Neuronal stem cell (in vitro differentiated cells): ENCODE data around the gene F13A1.

Source experiments
- DNase-seq: peaks from one replicate; pipeline ENCODE4 v3.0.0-alpha.2; 2013; ENCODE audit warnings: low spot score
- H2AFZ ChIP-seq: one replicate; pipeline ENCODE4 v1.6.1; 2013; ENCODE audit warnings: mild to moderate bottlenecking, low read length, inconsistent platforms
- H2AK5ac ChIP-seq: 2 replicates; pipeline ENCODE4 v1.6.1; 2013; ENCODE audit warnings: low read depth, mild to moderate bottlenecking, inconsistent platforms, low read length, moderate library complexity, mixed read lengths
- H2BK120ac ChIP-seq: 2 replicates; pipeline ENCODE4 v1.6.1; 2013; ENCODE audit warnings: low read depth, mild to moderate bottlenecking, inconsistent platforms, low read length, moderate library complexity, mixed read lengths
- H2BK12ac ChIP-seq: one replicate; pipeline ENCODE4 v1.6.1; 2013; ENCODE audit warnings: low read length, inconsistent platforms
- H2BK15ac ChIP-seq: 2 replicates; pipeline ENCODE4 v1.6.1; 2013; ENCODE audit warnings: mild to moderate bottlenecking, low read length, inconsistent platforms, mixed read lengths
- H2BK5ac ChIP-seq: one replicate; pipeline ENCODE4 v1.6.1; 2013; ENCODE audit warnings: inconsistent platforms, mild to moderate bottlenecking, low read length, moderate library complexity
- H3K14ac ChIP-seq: one replicate; pipeline ENCODE4 v1.6.1; 2013; ENCODE audit warnings: low read length, inconsistent platforms
- H3K18ac ChIP-seq: 2 replicates; pipeline ENCODE4 v1.6.1; 2013; ENCODE audit warnings: low read length, inconsistent platforms
- H3K23ac ChIP-seq: 2 replicates; pipeline ENCODE4 v1.6.1; 2013; ENCODE audit warnings: low read depth, mild to moderate bottlenecking, mixed read lengths, low read length, inconsistent platforms; ENCODE audit not compliant: poor library complexity
- H3K27ac ChIP-seq: replicated peaks from 3 replicates; pipeline ENCODE4 v1.5.1; 2013; ENCODE audit warnings: low read length, inconsistent platforms
- H3K27me3 ChIP-seq, 3 experiments: 2 replicates each; pipeline ENCODE4 v1.6.1; 2013; ENCODE audit warnings: low read length in 3 of 3, mild to moderate bottlenecking in 2 of 3, inconsistent platforms in 1 of 3, low read depth in 1 of 3, mixed read lengths in 1 of 3, moderate library complexity in 1 of 3; ENCODE audit not compliant: control insufficient read depth in 3 of 3, insufficient read depth in 3 of 3
- H3K36me3 ChIP-seq, 2 donors: replicated peaks in 1 of 2; 2 replicates each; pipeline ENCODE4 v1.6.1; 2013; ENCODE audit warnings: low read length in 2 of 2; ENCODE audit not compliant: control insufficient read depth in 2 of 2, insufficient read depth in 2 of 2
- H3K4ac ChIP-seq: 2 replicates; pipeline ENCODE4 v1.6.1; 2013; ENCODE audit warnings: inconsistent platforms, mild to moderate bottlenecking, low read length, moderate library complexity
- H3K4me1 ChIP-seq, 2 donors: 1 replicate in 1 of 2; 2 replicates in 1 of 2; pipeline ENCODE4 v1.6.1; 2013; ENCODE audit warnings: low read length in 2 of 2, low read depth in 1 of 2; ENCODE audit not compliant: control insufficient read depth in 2 of 2, insufficient read depth in 1 of 2
- H3K4me2 ChIP-seq: one replicate; pipeline ENCODE4 v1.6.1; 2013; ENCODE audit warnings: mild to moderate bottlenecking, low read length, inconsistent platforms; ENCODE audit not compliant: insufficient read depth, poor library complexity, severe bottlenecking
- H3K4me3 ChIP-seq, 2 donors: 2 replicates each; pipeline ENCODE4 v1.5.1; 2013; ENCODE audit warnings: low read length in 2 of 2, mild to moderate bottlenecking in 2 of 2, inconsistent platforms in 1 of 2, moderate library complexity in 1 of 2
- H3K79me1 ChIP-seq: one replicate; pipeline ENCODE4 v1.6.1; 2013; ENCODE audit warnings: low read depth, mild to moderate bottlenecking, inconsistent platforms, low read length, moderate library complexity
- H3K9ac ChIP-seq: one replicate; pipeline ENCODE4 v1.6.1; 2013; ENCODE audit warnings: mild to moderate bottlenecking, low read depth, low read length, inconsistent platforms; ENCODE audit not compliant: poor library complexity
- H3K9me3 ChIP-seq, 2 donors: replicated peaks in 1 of 2; 2 replicates each; pipeline versions ENCODE3 to v1.6.1; 2013; ENCODE audit warnings: low read length in 2 of 2, mild to moderate bottlenecking in 2 of 2, inconsistent platforms in 1 of 2, low read depth in 1 of 2, mixed read lengths in 1 of 2, moderate library complexity in 1 of 2; ENCODE audit not compliant: control insufficient read depth in 2 of 2, insufficient read depth in 1 of 2
- H4K8ac ChIP-seq: one replicate; pipeline ENCODE4 v1.6.1; 2013; ENCODE audit warnings: low read depth, mild to moderate bottlenecking, inconsistent platforms, low read length, moderate library complexity
- H4K91ac ChIP-seq: one replicate; pipeline ENCODE4 v1.6.1; 2013; ENCODE audit warnings: low read length, low read depth, mild to moderate bottlenecking, inconsistent platforms; ENCODE audit not compliant: poor library complexity
- WGBS, 2 donors: extraction: QIAGEN DNeasy Blood & Tissue Kit; methylation state at CpG; one replicate each; pipeline ENCODE4 v1.1.7; 2013; ENCODE audit warnings: missing lambda C conversion rate in 2 of 2, mixed read lengths in 1 of 2; ENCODE audit not compliant: insufficient read length in 2 of 2, insufficient replicate concordance in 1 of 2; ENCODE audit errors: extremely low coverage in 2 of 2; 5-methylcytosine and 5-hydroxymethylcytosine counted together

F13A1 gene

DNA sequence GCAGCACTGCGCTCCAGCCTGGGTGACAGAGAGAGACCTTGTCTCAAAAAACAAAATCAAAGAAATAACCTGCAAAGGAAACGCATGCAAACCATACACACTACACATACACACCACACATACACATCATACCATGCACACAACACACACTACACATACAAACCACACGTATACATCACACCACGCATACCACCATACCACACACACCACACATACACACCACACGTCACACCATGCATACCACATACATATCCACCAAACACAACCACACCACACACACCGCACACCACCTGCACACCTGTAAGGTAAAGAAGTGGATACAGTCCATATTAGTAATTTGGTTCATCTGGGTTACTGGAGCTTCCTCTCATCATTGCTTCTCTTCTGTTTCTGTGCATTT lies 32.3 kb upstream of the F13A1 start:
- Histone ChIP-seq H3K4me2 (no peak overlapping the region), H3K36me3 (no peaks in the 10 kb centered on the region), H2AFZ (no peak overlapping the region), H3K27ac (no peak overlapping the region), H3K4ac (no peak overlapping the region), H2BK120ac (no peak overlapping the region), H3K14ac (no peak overlapping the region), H3K9me3 (no peaks in the 10 kb centered on the region), H2BK12ac (no peak overlapping the region), H3K18ac (no peak overlapping the region), H3K9ac (no peak overlapping the region), H3K4me1 (no peaks in the 10 kb centered on the region), H3K4me3 (no peak overlapping the region), H4K8ac (no peak overlapping the region), H4K91ac (no peak overlapping the region), H3K23ac (no peak overlapping the region), H3K27me3 (no peaks in the 10 kb centered on the region), H2BK5ac (no peak overlapping the region), H2AK5ac (no peak overlapping the region), H3K79me1 (no peaks in the 10 kb centered on the region), H2BK15ac (no peak overlapping the region)
- no peak for DNase-seq
- WGBS, 2 donors = 100% methylated on average over 1 to 4 of the region's 6 CpGs

DNA sequence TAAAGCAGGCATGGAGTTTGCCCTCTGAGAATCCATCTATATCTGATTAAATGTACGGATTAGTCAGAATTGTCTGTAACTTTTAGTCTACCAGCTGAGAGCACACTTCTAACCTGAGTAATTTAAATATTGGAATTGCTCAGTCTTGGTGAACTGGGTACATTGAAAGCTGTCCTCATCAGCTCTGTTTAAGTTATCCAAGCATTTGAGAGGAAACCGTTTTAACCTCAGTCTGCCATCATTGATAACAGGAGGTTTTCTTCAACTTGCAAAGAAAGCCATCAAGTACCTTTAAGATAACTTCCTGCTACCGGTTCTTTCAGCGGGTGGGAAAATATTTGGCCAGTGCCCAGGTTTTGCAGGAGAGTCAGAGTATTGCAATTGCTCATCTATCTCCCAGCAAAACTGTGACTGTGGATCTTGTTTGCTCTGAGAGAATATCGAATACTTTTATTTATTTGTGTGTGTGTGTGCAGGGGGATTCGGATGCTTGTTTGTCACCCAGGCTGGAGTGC lies 31.1 kb upstream of the F13A1 start:
- WGBS, 2 donors = no CpG with 5 or more reads among the region's 6 CpGs
- H3K4ac ChIP-seq = no peak overlapping the region
- no peak overlapping the region for H2BK15ac ChIP-seq
- H4K8ac ChIP-seq = no peak overlapping the region
- H3K27ac ChIP-seq = no peak overlapping the region
- H3K79me1 ChIP-seq = no peaks in the 10 kb centered on the region
- no peak for DNase-seq
- H3K4me1 ChIP-seq = no peaks in the 10 kb centered on the region
- no peak overlapping the region for H2BK120ac ChIP-seq
- H3K14ac ChIP-seq = no peak overlapping the region
- H4K91ac ChIP-seq = no peak overlapping the region
- H3K4me3 ChIP-seq = no peak overlapping the region
- H3K23ac ChIP-seq = no peak overlapping the region
- no peak overlapping the region for H2AFZ ChIP-seq
- H3K27me3 ChIP-seq = no peaks in the 10 kb centered on the region
- H2BK12ac ChIP-seq = no peak overlapping the region
- H3K18ac ChIP-seq = no peak overlapping the region
- H3K9me3 ChIP-seq = peaks cover 0 to 2% of the 10 kb centered on the region in 2 donors
- no peak overlapping the region for H3K4me2 ChIP-seq
- no peak overlapping the region for H2BK5ac ChIP-seq
- H3K36me3 ChIP-seq = no peaks in the 10 kb centered on the region
- no peak overlapping the region for H2AK5ac ChIP-seq
- H3K9ac ChIP-seq = no peak overlapping the region

- H3K27ac ChIP-seq = no peak overlapping the region
- H2BK15ac ChIP-seq = no peak overlapping the region
- no peak overlapping the region for H3K9ac ChIP-seq
- H3K4me1 ChIP-seq = no peaks in the 10 kb centered on the region
- no peak overlapping the region for H2BK120ac ChIP-seq
- no peak for DNase-seq
- H2AK5ac ChIP-seq = no peak overlapping the region
- H3K79me1 ChIP-seq = no peaks in the 10 kb centered on the region
- peaks cover 0 to 2% of the 10 kb centered on the region in 2 donors for H3K9me3 ChIP-seq
- no peak overlapping the region for H3K4ac ChIP-seq
- no peak overlapping the region for H3K18ac ChIP-seq
- H3K4me3 ChIP-seq = no peak overlapping the region
- no peak overlapping the region for H3K23ac ChIP-seq
- H2BK12ac ChIP-seq = no peak overlapping the region
- no peak overlapping the region for H2BK5ac ChIP-seq
- H2AFZ ChIP-seq = no peak overlapping the region
- no peaks in the 10 kb centered on the region for H3K36me3 ChIP-seq
- H4K91ac ChIP-seq = no peak overlapping the region
- no peak overlapping the region for H4K8ac ChIP-seq
- no peak overlapping the region for H3K14ac ChIP-seq
- no CpG with 5 or more reads among the region's 4 CpGs for WGBS, 2 donors
- no peak overlapping the region for H3K4me2 ChIP-seq
- H3K27me3 ChIP-seq = no peaks in the 10 kb centered on the region
Measured at GRCh38 chr6:6350696-6351095, 30.2 kb upstream of the F13A1 start.

DNA sequence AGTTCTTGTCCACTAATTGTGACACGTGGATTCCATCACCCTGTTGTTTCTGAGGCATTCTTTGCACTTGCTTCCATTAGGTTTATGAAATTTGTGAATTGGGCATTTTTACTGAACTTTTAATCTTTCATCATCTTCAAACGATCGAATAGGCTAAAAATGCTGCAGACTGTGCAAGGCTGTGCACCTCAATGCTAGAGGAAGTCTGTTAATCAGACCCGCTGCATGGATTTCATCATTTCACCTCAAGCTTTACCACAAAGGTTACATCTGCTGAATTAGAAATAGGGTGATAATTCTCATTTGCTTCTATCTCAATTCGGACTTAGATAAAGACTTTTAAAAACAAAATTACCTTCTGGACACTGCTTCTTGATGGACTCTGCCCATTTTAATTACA lies 27.8 kb upstream of the F13A1 start:
- DNase-seq = no peak
- Histone ChIP-seq H3K18ac (no peak overlapping the region), H3K14ac (no peak overlapping the region), H3K27ac (no peak overlapping the region), H3K4me3 (no peak overlapping the region), H3K4ac (no peak overlapping the region), H2BK15ac (no peak overlapping the region), H3K4me1 (no peaks in the 10 kb centered on the region), H2BK120ac (no peak overlapping the region), H3K4me2 (no peak overlapping the region), H3K27me3 (no peaks in the 10 kb centered on the region), H3K9ac (no peak overlapping the region), H3K9me3 (peaks cover 0 to 2% of the 10 kb centered on the region in 2 donors), H2AFZ (no peak overlapping the region), H3K36me3 (no peaks in the 10 kb centered on the region), H4K8ac (no peak overlapping the region), H2BK5ac (no peak overlapping the region), H3K79me1 (no peaks in the 10 kb centered on the region), H4K91ac (no peak overlapping the region), H2AK5ac (no peak overlapping the region), H3K23ac (no peak overlapping the region), H2BK12ac (no peak overlapping the region)
- WGBS, 2 donors = no CpG with 5 or more reads among the region's 5 CpGs
